GM12878 (cell line): ENCODE measurements around the gene PPIP5K1. TPM values are rescaled to one million over a fixed set of nuclear protein-coding genes. Genes with fewer than 3 reads are reported as not detected.

Experiments
- ATAC-seq: fragments of 200-7000 bp; cut with Tn5 transposase; 3 replicates; pipeline ENCODE4 v1.9.1; 2020; ENCODE audit warnings: mild to moderate bottlenecking, moderate library complexity
- BruUV-seq: library from RNA; stranded (reverse); fragments of 400-500 nt; replicated peaks from 2 replicates; lab custom pipeline; 2021; lab: Mats Ljungman, UMichigan
- CTCF ChIA-PET: fragments of 300-600 bp; sonication (Branson Sonifier 250); formaldehyde crosslinking; extraction: SDS; loops from one replicate; lab custom pipeline; 2021; ENCODE audit warnings: inconsistent platforms; lab: Yijun Ruan, JAX
- POLR2A ChIA-PET: fragments of 350-600 bp; formaldehyde crosslinking; extraction: SDS; loops from one replicate; lab custom pipeline; 2021; ENCODE audit warnings: inconsistent platforms; lab: Charles Lee
- RAD21 ChIA-PET: fragments of 300-600 bp; sonication (Branson Sonifier 250); formaldehyde crosslinking; loops from one replicate; lab custom pipeline; 2023; ENCODE audit warnings: antibody characterized with exemption; ENCODE audit not compliant: unreplicated experiment; lab: Charles Lee
- SMC1A ChIA-PET: fragments of 300-600 bp; sonication (Branson Sonifier 250); formaldehyde crosslinking; loops from one replicate; lab custom pipeline; 2023; ENCODE audit not compliant: unreplicated experiment, uncharacterized antibody; lab: Charles Lee
- DNase-seq: peaks from one replicate; pipeline ENCODE4 v3.0.0-alpha.2; 2011; ENCODE audit warnings: low read depth, low spot score
- FAIRE-seq: peaks from 3 replicates; lab custom pipeline; 2011; peaks lifted over from hg19 to GRCh38; lab: Jason Lieb, UNC
- H2AFZ ChIP-seq: 2 replicates; pipeline ENCODE4 v1.6.0; 2011; ENCODE audit warnings: low read depth, low read length, control low read depth; ENCODE audit not compliant: control insufficient read depth
- H3K27ac ChIP-seq: 2 replicates; pipeline ENCODE4 v1.5.1; 2011; ENCODE audit warnings: control low read depth; ENCODE audit not compliant: control insufficient read depth, insufficient read depth
- H3K27me3 ChIP-seq, 2 experiments: replicated peaks in 1 of 2; 2 replicates each; pipeline versions ENCODE4 v1.6.0 to v1.6.1; 2011; ENCODE audit warnings: low read length in 1 of 2; ENCODE audit not compliant: control insufficient read depth in 2 of 2, insufficient read depth in 2 of 2
- H3K36me3 ChIP-seq, 2 experiments: 2 replicates each; pipeline ENCODE4 v1.5.1; 2011; ENCODE audit warnings: low read length in 1 of 2; ENCODE audit not compliant: control insufficient read depth in 2 of 2, insufficient read depth in 2 of 2
- H3K4me1 ChIP-seq: 2 replicates; pipeline ENCODE4 v1.6.1; 2011; ENCODE audit warnings: mild to moderate bottlenecking, low read length, moderate library complexity, mixed read lengths; ENCODE audit not compliant: control insufficient read depth, insufficient read depth
- H3K4me2 ChIP-seq: 2 replicates; pipeline ENCODE4 v1.6.0; 2011; ENCODE audit warnings: control low read depth; ENCODE audit not compliant: control insufficient read depth, insufficient read depth
- H3K4me3 ChIP-seq: fragments of 200-600 bp; sonication (generic); 2 replicates; pipeline ENCODE4 v1.5.1; 2016
- H3K79me2 ChIP-seq: 2 replicates; pipeline ENCODE4 v1.6.0; 2011; ENCODE audit warnings: low read length; ENCODE audit not compliant: control insufficient read depth, insufficient read depth
- H3K9ac ChIP-seq: 2 replicates; pipeline ENCODE4 v1.8.0; 2011; ENCODE audit warnings: low read length, control low read depth, mixed read lengths; ENCODE audit not compliant: control insufficient read depth, insufficient read depth
- H3K9me3 ChIP-seq: replicated peaks from 3 replicates; pipeline ENCODE4 v1.5.1; 2011; ENCODE audit warnings: mild to moderate bottlenecking, low read length; ENCODE audit not compliant: control insufficient read depth, insufficient read depth
- H4K20me1 ChIP-seq: 2 replicates; pipeline ENCODE4 v1.6.0; 2011; ENCODE audit not compliant: control insufficient read depth, insufficient read depth
- E4F1 ChIP-seq: fragments of 450-650 bp; IDR thresholded peaks from 2 replicates; pipeline ENCODE4 v1.6.1; 2018; ENCODE audit warnings: borderline replicate concordance, mild to moderate bottlenecking; ENCODE audit not compliant: partially characterized antibody
- JUND ChIP-seq: IDR thresholded peaks from 2 replicates; pipeline ENCODE4 v1.6.1; 2012; ENCODE audit warnings: low read depth, mild to moderate bottlenecking, low read length, improper control_type of control experiment, moderate library complexity
- MTA3 ChIP-seq: IDR thresholded peaks from 2 replicates; pipeline ENCODE4 v1.6.1; 2012; ENCODE audit warnings: low read length, inconsistent platforms, borderline replicate concordance
- RAD51 ChIP-seq: fragments of 450-650 bp; IDR thresholded peaks from 2 replicates; pipeline ENCODE4 v1.6.1; 2016; ENCODE audit warnings: moderate library complexity, mild to moderate bottlenecking, inconsistent platforms
- RELA ChIP-seq: fragments of 450-650 bp; IDR thresholded peaks from 2 replicates; pipeline ENCODE4 v1.8.0; 2014; ENCODE audit warnings: borderline replicate concordance; ENCODE audit not compliant: partially characterized antibody
- RELB ChIP-seq: fragments of 450-650 bp; IDR thresholded peaks from 2 replicates; pipeline ENCODE4 v1.6.1; 2017; ENCODE audit warnings: low read depth, mild to moderate bottlenecking, moderate library complexity
- SIN3A ChIP-seq: IDR thresholded peaks from 2 replicates; pipeline ENCODE4 v1.6.1; 2012; ENCODE audit warnings: low read depth, low read length, improper control_type of control experiment
- YBX1 ChIP-seq: fragments of 450-650 bp; IDR thresholded peaks from 2 replicates; pipeline ENCODE4 v1.6.1; 2016; ENCODE audit warnings: antibody characterized with exemption
- ZNF24 ChIP-seq: fragments of 450-650 bp; IDR thresholded peaks from 2 replicates; pipeline ENCODE4 v1.6.1; 2017; ENCODE audit warnings: antibody characterized with exemption, mild to moderate bottlenecking
- WGBS: methylation state at CpG from one replicate; pipeline ENCODE4 v1.1.6; 2016; ENCODE audit warnings: low lambda C conversion rate; ENCODE audit not compliant: insufficient replicate concordance, insufficient coverage; ENCODE audit errors: missing lambda C conversion rate; 5-methylcytosine and 5-hydroxymethylcytosine counted together
- in situ Hi-C: fragments of 300-500 bp; cut with MboI; formaldehyde crosslinking; loops from 9 replicates; pipeline ENCODE4 v1.14.3; 2018; ENCODE audit warnings: mixed read lengths
- intact Hi-C: fragments of 100-400 bp; cut with micrococcal nuclease; formaldehyde crosslinking; loops from one replicate; pipeline ENCODE4 v1.14.2; 2022; ENCODE audit not compliant: unreplicated experiment
- polyA plus RNA-seq, 11 experiments: library from polyadenylated mRNA; depleted of rRNA in 4 of 11; unstranded in 6 of 11; stranded (reverse) in 5 of 11; fragments of >200 nt; fragmentation: Nextera tagmentation in 4 of 11; fragmentation: Illumina TruSeq in 1 of 11; extraction: Ambion mirVana in 4 of 11; extraction: Trizol in 1 of 11; gene quantifications; 1 replicate in 1 of 11; 2 replicates in 10 of 11; pipeline versions ENCODE4 v1.2.1 to v1.2.3, GENCODE V29; 2011 to 2016; ENCODE audit warnings: inconsistent platforms in 2 of 11, missing spikeins in 2 of 11, low read depth in 1 of 11
- total RNA-seq, 4 experiments: library from RNA; depleted of rRNA in 3 of 4; stranded (reverse); fragments of >200 nt in 3 of 4; fragmentation: Illumina TruSeq in 1 of 4; extraction: Trizol in 1 of 4; gene quantifications; 2 replicates each; pipeline versions ENCODE4 v1.2.1 to v1.2.3, GENCODE V29; 2013 to 2021

PPIP5K1 gene
- total and polyA plus RNA-seq, 10 of the 15 experiments (the other 5 are each of a cell fraction or from before 2014, with no cell fraction given), result 2.5 to 54.4 (median 19.4) TPM

- TF ChIP-seq E4F1 (no peak), YBX1 (no peak), MTA3 (no peak), JUND (no peak), SIN3A (no peak), ZNF24 (no peak)
Observed at GRCh38 chr15:43488790-43489189, 101.2 kb downstream of the PPIP5K1 start (continued).

- WGBS, result 75% methylated on average over 5 of the region's 6 CpGs
- Histone ChIP-seq H3K4me3 (no peak overlapping the region), H3K27ac (no peak overlapping the region), H3K79me2 (peaks cover 3% of the 10 kb centered on the region), H3K36me3 (peaks cover 0 to 3% of the 10 kb centered on the region in 2 experiments; a peak in 2 of 4 replicates), H3K4me2 (no peak overlapping the region), H3K9me3 (no peaks in the 10 kb centered on the region), H2AFZ (no peak overlapping the region), H3K4me1 (no peaks in the 10 kb centered on the region), H4K20me1 (no peaks in the 10 kb centered on the region), H3K27me3 (no peaks in the 10 kb centered on the region), H3K9ac (no peak overlapping the region)
- ATAC-seq (no peak), FAIRE-seq (no peak), DNase-seq (no peak)
- CTCF ChIA-PET, result interaction anchor here (1.1 to 1.7 kb wide), 2 partner anchors 23 to 28 kb away, joined by 4 to 6 read pairs; no protein-coding TSS in a partner anchor
- RAD21 ChIA-PET, result no interaction called here
- SMC1A ChIA-PET, result interaction anchor here (3.9 kb wide), 1 partner anchor 27 kb away, joined by 26 read pairs; no protein-coding TSS in a partner anchor
- BruUV-seq, result no TSS peak
- in situ Hi-C loops, result no loop called here
- no peak for TF ChIP-seq RAD51
- no peak for TF ChIP-seq RELB
- no peak for TF ChIP-seq RELA
- POLR2A ChIA-PET, result interaction anchor here (0.7 kb wide), 1 partner anchor 1197 kb away, joined by 3 read pairs; no protein-coding TSS in a partner anchor
- intact Hi-C loops, result no loop called here
Observed at GRCh38 chr15:43487271-43487895, 102.6 kb downstream of the PPIP5K1 start.
